SK-N-MC (cell line): ENCODE data around the gene ALDH1L1.

Experiments used
- EZH2 ChIP-seq: fragments of 200-600 bp; sonication (generic); IDR thresholded peaks from one replicate; pipeline ENCODE4 v1.6.1; 2017; ENCODE audit warnings: antibody characterized with exemption
- FOXP2 ChIP-seq: optimal IDR thresholded peaks from 2 replicates; pipeline ENCODE3; 2011; ENCODE audit warnings: mild to moderate bottlenecking, moderate library complexity; ENCODE audit not compliant: insufficient read depth; ENCODE audit errors: extremely low read length, control extremely low read depth
- POLR2AphosphoS5 ChIP-seq: IDR thresholded peaks from 2 replicates; pipeline ENCODE4 v1.6.1; 2012; ENCODE audit warnings: mild to moderate bottlenecking, low read depth, low read length, borderline replicate concordance

- TF ChIP-seq POLR2AphosphoS5 (no peak), EZH2 (no peak), FOXP2 (no peak)
These were observed 118.9 kb downstream of the ALDH1L1 start for GRCh38 chr3:126061301-126062032.
